GM21717 (cell line): Measurements from ENCODE around the gene MEGF6.

Source experiments
- ATAC-seq: cut with Tn5 transposase; IDR thresholded peaks from one replicate; pipeline ENCODE4 v1.9.1; 2021; ENCODE audit warnings: mild to moderate bottlenecking, moderate library complexity; ENCODE audit not compliant: unreplicated experiment

Gene MEGF6

DNA sequence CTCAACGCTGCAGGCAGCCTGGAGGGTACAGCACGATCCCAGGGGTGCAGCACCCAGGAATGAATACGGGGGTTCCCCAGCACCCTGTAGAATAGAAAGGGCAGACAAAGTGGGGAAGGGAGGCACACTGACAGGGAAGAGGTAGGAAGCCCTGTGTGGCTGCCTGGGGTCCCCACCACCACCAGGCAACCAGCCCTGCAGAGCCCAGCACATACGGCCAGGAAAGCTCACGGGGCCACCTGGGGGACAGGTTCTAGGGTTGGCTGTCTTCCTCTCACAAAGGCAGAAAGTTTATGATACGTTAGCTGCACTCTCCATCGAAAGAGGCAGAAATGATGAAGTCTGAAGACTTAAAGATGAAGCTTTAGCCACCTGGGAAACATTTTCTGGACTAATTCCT, 104.4 kb downstream of the MEGF6 start:
- ATAC-seq = no peak

GRCh38 chr1:3506041-3506440, 105.3 kb downstream of the MEGF6 start:
- no peak for ATAC-seq

DNA sequence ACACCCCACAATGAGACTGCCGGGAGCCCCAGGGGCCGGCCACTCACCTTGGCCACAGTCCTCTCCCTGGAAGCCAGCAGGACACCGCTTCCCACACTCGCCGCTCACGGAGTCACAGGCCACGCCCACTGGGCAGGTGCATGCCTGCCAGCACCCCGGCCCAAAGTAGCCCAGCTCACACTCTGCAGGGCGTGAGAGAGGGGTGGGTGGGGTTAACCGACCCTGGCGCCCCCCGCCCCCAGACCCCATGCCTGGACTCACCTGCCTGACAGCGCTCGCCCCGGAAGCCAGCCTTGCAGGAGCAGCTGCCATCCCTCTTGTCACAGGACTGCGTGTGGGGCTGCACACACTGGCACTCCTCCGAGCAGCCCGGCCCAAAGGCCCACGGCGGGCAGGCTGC, 106.1 kb downstream of the MEGF6 start:
- no peak for ATAC-seq

DNA sequence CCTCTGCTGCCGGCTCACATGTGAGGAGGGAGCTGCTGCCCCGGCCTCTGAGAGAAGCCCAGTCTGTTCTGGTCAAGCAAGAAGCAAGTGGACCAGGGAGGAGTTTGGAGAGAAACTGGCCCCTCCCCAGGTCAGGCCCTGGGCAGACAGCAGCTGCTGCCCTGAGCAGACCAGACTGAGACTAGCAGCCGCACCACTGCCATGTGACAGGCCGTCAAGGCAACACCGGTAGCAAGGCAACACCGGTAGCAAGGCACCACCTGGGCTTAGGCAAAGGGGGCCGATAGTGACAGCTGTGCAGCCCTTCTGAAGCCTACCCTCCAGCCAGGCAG, 106.5 kb downstream of the MEGF6 start:
- no peak for ATAC-seq

DNA sequence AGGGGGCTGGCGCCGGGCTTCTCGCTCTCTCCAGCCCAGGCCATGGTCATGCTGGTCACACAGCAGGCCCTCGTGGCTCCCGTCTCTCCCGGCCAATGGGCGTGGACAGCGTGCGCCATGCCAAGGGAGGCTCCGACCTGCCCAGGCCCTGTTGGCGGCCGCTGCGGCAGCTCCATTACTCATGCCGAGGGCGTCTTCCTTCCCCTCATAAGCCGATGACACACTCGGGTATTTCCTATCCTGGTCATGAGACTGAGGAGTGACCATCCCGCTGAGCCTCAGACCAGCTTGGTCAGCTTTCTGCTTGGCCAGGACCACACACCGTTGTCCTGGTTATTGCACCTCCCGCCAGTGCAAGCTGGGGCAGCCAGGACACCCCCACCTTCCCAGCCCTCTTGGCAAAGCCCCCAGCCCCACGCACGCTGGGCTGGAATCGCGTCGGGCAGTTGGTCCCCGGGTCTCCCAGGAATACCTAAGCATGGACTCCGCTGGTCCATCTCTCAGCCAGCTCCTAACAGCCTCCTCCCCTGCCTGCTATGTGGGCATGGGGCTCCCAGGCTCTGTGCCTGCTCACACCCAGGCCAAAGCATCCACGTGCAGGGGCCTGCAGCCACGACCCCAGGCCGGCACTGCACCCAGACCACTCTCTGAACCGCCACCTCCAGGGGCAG, 107.0 kb downstream of the MEGF6 start:
- ATAC-seq = no peak

GRCh38 chr1:3503525-3503886, 107.8 kb downstream of the MEGF6 start:
- no peak for ATAC-seq

DNA sequence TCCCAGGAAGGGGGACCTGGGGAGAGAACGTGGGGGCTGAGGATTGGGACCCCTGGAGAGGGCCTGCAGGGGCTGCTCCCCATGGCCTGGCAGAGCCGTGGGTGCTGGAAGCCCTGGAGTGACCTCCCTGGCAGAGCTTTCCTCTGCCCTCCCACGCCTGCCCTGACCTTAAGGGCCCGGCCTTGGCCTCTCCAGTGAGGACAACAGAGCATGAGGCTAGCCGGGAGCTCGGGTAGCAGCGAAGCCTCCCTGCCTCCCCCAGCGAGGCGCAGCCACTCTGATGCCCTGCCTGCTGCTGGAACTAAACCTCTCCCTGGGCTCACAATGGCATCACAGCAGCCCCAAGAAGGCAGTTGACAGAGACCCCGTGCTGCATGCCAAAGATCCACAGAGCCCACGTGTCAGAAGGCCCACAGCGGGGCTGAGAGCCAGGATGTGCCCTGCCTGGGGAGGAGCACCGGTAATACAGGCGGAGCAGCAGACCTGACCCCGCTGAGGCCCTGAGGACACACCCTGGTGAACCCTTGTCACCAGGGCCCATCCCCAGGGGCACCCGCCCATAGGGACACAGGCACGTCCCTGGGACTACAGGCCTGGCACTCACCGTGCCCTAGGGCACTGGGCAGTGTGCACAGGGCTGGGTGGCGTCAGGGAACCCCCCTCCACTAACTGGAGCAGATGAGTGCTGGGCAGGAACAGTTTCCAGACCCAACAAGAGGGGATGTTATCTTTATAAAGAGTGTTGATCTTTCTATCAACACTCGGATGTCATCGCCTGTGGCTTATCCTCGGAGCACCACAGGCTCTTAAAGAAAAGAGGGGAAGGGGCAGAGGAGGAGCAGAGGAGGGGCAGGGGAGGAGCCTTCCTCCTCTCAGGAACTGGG, 108.4 kb downstream of the MEGF6 start:
- no peak for ATAC-seq

DNA sequence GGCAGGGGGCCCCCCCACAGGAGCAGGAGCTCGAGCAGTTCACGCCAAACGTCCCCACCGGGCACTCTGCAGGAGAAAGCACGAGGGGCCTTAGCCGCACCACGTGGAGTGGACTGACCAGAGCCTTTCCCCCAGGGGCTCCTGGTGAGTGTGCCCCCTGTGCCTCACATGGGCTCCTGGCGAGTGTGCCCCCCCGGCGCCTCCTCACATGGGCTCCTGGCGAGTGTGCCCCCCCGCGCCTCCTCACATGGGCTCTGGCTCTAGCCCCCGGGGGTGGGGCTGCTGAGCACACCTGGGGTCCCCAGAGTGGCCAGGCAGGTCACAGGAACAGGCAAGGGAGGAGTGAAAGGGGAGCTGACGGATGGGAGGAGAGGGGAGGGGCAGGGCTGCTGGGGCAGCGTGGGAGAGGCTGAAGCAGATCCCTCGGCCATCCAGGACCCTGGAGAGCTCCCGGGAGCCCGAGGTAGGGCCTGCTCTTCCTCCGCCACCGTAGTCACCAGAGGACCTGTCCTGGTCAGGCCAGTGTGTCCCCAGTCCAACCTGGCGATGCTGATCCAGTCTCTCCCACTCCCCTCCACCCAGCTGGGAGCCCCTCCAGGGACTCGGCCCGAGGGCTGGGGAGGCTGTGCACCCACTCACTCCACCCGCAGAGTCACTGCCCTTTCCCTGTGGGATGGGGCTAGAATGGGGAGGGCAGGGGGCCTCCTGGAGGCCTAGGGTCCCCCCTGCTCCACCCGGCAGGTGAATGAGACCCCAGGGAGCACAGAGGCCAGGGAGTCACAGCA, 109.3 kb downstream of the MEGF6 start:
- no peak for ATAC-seq

DNA sequence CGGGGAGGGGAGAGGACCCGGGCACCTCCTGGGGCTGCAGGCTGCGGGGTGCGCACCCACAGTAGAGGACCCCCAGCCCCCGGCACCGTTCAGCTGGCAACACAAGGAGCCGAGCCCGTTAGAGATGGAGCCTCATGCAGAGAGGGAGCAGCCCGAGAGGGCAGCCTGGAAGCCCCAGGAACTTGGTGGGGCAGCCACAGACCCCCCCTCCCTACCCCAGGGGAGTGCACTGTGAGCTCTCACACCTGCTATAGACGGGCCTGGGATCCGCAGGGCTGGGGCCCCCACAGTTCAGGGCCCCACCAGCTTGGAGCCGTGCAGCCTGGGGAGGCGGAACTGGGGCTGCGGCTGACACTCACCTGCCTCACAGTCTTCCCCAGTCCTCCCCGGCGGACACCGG, 109.9 kb downstream of the MEGF6 start:
- no peak for ATAC-seq

DNA sequence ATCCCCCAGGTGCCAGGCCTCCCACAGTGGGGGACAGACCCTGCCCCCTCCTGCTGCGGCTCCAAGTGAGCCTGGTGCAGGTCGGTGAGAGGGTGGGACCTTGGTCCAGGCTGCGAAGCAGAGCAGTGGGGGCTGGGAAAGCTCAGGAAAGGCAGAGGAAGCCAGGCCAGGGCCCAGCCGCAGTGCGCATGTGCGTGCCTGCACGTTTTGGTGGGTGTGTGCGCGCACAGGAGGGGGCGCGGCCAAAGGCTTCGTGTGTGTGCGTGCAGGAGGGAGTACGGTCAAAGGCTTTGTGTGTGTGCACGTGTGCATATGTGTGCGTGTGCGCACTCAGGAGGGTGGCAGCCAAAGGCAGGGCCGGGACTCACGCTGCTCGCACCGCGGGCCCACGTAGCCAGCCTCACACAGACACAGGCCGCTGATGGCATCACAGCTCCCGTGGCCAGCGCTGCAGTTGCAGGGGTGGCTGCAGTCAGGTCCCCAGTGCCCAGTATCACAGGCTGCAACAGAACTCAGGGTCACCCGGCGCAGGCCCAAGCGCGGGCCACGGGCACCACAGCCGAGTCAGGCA, 111.0 kb downstream of the MEGF6 start:
- ATAC-seq = no peak

DNA sequence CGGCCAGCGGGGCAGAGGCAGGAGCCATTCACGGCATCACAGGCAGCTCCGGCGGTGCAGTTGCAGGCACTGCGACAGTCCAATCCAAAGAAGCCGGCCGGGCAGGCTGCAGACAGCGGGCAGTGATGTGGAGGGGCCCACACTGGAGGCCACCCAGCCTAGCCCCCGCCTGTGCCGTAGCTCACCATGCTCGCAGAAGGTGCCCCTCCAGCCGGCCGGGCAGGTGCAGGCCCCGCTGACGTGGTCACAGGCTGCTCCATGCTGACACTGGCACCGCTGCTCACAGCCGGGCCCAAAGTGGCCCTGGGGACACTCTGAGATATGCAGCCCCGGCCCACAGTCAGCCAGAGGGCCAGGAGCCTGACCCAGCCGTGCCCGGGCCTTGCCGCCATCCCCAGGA, 111.7 kb downstream of the MEGF6 start:
- no peak for ATAC-seq

DNA sequence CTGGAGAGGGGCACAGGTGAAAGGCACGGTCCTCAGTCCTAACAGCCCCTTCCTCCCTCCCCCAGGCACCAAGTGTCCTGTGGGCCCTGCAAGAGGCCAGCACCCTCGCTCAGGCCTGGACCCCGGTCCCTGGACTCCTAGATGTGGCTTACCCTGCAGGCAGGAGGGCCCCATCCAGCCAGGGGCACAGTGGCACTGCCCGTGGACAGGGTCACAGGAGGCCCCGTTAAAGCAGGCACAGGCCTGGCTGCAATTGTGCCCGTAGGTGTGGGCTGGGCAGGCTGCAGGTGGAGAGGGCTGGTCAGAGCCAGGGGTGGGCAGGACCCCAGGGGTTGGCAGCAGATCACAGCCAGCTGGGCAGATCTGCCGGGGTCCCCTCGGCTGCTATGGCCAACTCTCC, 112.3 kb downstream of the MEGF6 start:
- ATAC-seq = no peak

GRCh38 chr1:3498246-3498930, 112.9 kb downstream of the MEGF6 start:
- no peak for ATAC-seq

DNA sequence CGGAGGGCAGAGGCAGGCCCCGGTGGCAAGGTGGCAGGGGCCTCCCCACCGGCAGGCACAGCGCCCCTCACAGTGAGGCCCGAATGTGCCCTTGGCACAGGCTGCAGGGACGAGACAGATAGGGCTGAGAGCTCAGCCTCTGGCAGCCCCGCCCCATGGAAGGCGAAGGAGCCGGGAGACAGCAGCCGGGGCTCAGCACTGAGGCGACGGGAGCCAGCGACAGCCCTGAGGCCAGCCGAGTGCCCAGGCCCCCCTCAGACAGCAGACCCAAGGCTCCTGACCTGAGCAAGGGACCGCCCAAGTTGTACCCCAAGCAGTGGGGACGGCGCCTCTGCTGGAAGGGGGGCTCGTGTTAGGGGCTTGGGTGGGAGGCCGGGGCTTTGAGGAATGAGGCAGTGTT, 113.8 kb downstream of the MEGF6 start:
- no peak for ATAC-seq

DNA sequence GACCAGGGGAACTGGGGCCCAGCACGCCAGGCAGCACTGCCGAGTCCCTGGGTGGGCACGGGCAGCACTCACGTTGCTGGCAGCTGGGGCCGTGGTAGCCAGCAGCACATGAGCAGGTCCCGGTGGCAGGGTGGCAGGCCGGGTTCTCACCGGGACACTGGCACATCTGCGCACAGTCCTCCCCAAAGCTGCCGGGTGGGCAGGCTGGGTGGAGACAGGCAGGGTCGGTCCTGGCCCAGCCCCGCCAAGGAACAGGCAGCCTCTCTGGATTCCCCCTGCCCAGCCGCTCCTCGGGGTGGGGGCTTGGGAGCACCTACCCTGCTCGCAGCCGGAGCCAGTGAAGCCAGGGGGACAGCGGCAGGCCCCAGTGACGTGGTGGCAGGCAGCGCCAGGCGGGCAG, 114.4 kb downstream of the MEGF6 start:
- no peak for ATAC-seq

- no peak for ATAC-seq
Observed at GRCh38 chr1:3495776-3496745, 115.2 kb downstream of the MEGF6 start.

DNA sequence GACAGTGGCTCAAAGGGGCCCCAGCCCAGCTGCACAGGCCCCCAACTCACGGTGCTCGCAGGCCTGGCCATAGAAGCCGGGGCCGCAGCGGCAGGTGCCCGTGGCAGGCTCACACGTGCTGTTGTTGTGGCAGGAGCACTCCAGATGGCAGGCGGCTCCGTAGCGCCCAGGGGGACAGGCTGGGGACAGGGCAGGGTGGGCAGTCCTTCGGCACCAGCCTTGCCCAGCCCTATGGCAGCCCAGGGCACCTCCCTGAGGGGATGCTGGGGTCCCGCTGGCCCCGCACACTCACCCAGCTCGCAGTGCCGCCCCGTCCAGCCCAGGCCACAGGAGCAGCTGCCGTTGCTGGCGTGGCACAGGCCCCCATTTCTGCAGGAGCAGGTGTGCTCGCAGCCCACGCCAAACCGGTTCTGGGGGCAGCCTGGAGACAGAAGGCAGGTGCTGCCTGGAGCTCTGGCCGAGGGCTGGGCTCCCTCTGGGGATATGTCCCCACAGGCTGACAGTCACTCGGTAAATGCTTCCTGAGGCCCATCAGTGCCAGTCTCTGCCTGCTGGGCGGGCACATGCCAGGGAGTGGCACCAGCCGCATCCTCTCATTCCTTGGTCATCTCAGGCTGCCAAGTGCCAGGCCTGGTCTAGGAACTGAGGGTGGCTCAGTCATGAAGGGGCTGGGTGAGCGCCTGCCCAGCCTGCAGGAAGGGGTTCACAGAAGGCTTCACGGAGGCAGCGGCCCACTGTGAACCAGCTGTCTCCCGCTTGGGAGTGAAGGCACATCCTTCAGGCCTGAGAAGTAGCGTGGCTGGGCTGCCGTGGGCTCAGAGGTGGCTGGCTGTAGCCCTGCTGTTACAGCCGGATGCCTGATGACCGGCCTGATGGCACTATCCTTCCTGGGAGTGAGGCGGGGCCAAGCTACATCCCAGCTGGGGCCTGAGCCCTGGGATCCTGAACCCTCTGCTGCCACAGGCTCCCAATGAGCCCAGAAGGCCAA, 116.7 kb downstream of the MEGF6 start:
- ATAC-seq = no peak

- ATAC-seq = no peak
Observed at GRCh38 chr1:3492545-3493246, 118.6 kb downstream of the MEGF6 start.
